Brain microvascular endothelial cell (primary cell): ENCODE results near the gene LCP1.

ENCODE experiments used
- DNase-seq: peaks from one replicate; pipeline ENCODE4 v3.0.0-alpha.2; 2020
- H3K27ac ChIP-seq: fragments of 250-450 bp; sonication (Bioruptor Pico); 2 replicates; pipeline ENCODE4 v1.5.1; 2020; ENCODE audit warnings: mild to moderate bottlenecking, moderate library complexity
- H3K27me3 ChIP-seq: fragments of 250-450 bp; sonication (Bioruptor Pico); replicated peaks from 2 replicates; pipeline ENCODE4 v1.5.1; 2020; ENCODE audit warnings: mild to moderate bottlenecking
- H3K36me3 ChIP-seq: fragments of 250-450 bp; sonication (Bioruptor Pico); replicated peaks from 2 replicates; pipeline ENCODE4 v1.5.1; 2020; ENCODE audit warnings: mild to moderate bottlenecking
- H3K4me3 ChIP-seq: 2 replicates; pipeline ENCODE4 v1.5.1; 2011; ENCODE audit warnings: low read depth, mild to moderate bottlenecking, control low read depth, low read length, moderate library complexity
- CTCF ChIP-seq: IDR thresholded peaks from 2 replicates; pipeline ENCODE4 v1.5.1; 2011; ENCODE audit warnings: low read depth, mild to moderate bottlenecking, moderate library complexity, low read length, control low read depth, inconsistent platforms; ENCODE audit errors: missing control alignments
- in situ Hi-C: cut with HindIII; loops from 2 replicates; pipeline ENCODE4 v1.10.0; 2017; ENCODE audit warnings: low sequenced_read_pairs, low pct_ligation_motif_present

The LCP1 gene

DNA sequence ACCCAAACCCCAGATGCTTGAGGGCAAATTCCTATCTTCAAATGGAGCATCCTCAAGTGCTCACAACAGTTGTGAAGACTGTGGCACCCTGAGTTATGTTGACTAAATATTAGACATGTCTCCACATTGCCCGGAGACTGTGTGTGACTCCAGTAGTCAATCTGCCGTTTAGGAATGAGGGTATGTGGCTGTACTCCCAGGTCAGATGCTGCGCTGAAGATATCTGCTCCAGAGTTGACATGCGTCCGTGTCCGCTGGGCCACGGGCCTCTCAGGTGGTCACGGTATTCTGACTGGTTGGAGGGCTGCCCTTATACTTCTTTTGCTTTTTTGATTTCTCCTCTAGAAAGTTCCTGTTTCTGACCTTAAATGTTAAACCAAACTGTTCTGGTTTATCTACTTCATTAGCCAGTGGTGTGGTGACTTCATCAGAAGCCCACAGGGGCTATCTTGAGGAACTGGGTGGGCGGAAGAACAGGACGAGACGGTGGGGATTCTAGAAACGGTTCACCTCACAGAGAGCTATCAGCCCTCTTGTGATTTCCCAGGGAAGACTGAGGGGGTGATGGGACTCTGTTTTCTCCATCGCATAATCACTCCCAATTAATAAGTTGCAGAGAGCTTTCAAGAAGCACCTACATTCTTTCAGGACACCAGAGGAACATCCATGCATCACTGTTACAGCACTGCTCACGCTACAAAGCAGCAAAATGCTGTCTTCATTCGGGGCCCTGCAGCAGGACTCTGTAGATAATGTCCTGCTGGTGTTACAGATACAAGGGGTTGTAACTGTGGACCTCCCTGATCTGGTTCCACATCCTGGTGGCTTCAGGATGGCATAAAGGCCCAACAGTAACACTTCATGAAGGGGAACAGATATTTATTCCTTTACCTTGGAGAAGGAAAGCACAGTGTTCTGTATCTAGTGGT, 1.3 kb upstream of the LCP1 start:
- no peak overlapping the region for H3K27ac ChIP-seq
- no peak for DNase-seq
- TF ChIP-seq CTCF, result no peak
- in situ Hi-C loops, result no loop called here
- no peaks in the 10 kb centered on the region for H3K27me3 ChIP-seq
- H3K36me3 ChIP-seq, result no peaks in the 10 kb centered on the region
- no peak overlapping the region for H3K4me3 ChIP-seq

- Histone ChIP-seq H3K4me3 (no peak overlapping the region), H3K27me3 (no peaks in the 10 kb centered on the region), H3K27ac (no peak overlapping the region), H3K36me3 (no peaks in the 10 kb centered on the region)
- no peak for TF ChIP-seq CTCF
- in situ Hi-C loops, result no loop called here
- no peak for DNase-seq
Measured at GRCh38 chr13:46182491-46182877, 507 bp upstream of the LCP1 start.

GRCh38 chr13:46181377-46181839, 569 bp downstream of the LCP1 start:
- no peak for TF ChIP-seq CTCF

GRCh38 chr13:46179969-46180763, 1.8 kb downstream of the LCP1 start:
- H3K27ac ChIP-seq, result no peak overlapping the region

More at GRCh38 chr13:46181377-46181839, 569 bp downstream of the LCP1 start:
- no peak overlapping the region for H3K4me3 ChIP-seq
- in situ Hi-C loops, result no loop called here
- no peaks in the 10 kb centered on the region for H3K36me3 ChIP-seq
- H3K27me3 ChIP-seq, result no peaks in the 10 kb centered on the region
- no peak overlapping the region for H3K27ac ChIP-seq
- DNase-seq, result no peak

GRCh38 chr13:46179491-46179908, 2.5 kb downstream of the LCP1 start:
- in situ Hi-C loops, result no loop called here
- DNase-seq, result no peak
- H3K4me3 ChIP-seq, result no peak overlapping the region
- H3K27me3 ChIP-seq, result no peaks in the 10 kb centered on the region
- H3K36me3 ChIP-seq, result no peaks in the 10 kb centered on the region
- no peak overlapping the region for H3K27ac ChIP-seq
- no peak for TF ChIP-seq CTCF

More at GRCh38 chr13:46179969-46180763, 1.8 kb downstream of the LCP1 start:
- no peak for TF ChIP-seq CTCF
- H3K4me3 ChIP-seq, result no peak overlapping the region
- no peaks in the 10 kb centered on the region for H3K36me3 ChIP-seq
- no peaks in the 10 kb centered on the region for H3K27me3 ChIP-seq
- DNase-seq, result no peak
- in situ Hi-C loops, result no loop called here
